ENCODE data around the gene NFE2L3. TPM values are rescaled to one million over a fixed set of nuclear protein-coding genes. Genes with fewer than 3 reads are reported as not detected.

The NFE2L3 gene
- total and polyA plus RNA-seq, 2 of the 8 experiments (the other 6 are each of a cell fraction or from before 2014, with no cell fraction given) = 64.9 to 76.5 TPM

DNA sequence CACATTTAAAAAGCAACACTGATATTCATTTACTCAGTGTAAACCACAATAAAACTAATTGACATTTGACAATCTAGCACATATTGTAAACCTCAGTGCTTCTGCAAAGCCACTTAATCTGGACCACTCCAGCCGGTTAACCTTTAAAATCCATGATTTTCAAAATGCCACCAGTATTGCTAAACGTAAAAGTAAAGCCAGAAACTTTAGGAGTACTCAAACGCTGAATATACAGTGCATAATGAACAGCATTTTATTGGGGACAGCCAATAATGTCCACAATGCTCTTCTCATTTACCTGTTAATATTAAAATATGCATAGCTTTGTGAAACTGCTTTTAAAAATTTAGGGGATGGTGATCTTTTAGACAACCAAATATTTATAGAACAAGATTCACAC, 37.7 kb downstream of the NFE2L3 start (continued):
- TF ChIP-seq SIN3A (conservative IDR thresholded peaks at IDR 0.05 in 1 of 2, IDR thresholded peaks at IDR 0.05 in 1 of 2; ENCODE audit: low read depth in 1 of 2, low read length in 2 of 2) = no peak
- peak; percentile 37 for TF ChIP-seq TAF7 (optimal IDR thresholded peaks at IDR 0.05; ENCODE audit: borderline replicate concordance, low read depth, low read length)
- TF ChIP-seq TAF1 (IDR thresholded peaks at IDR 0.05; ENCODE audit: low read depth, low read length) = no peak
- no peak for TF ChIP-seq PHF8 (conservative IDR thresholded peaks at IDR 0.05; ENCODE audit: low read depth, low read length)
- TF ChIP-seq YY1 (IDR thresholded peaks at IDR 0.05; ENCODE audit: low read depth, low read length) = no peak
- no peak for TF ChIP-seq SIX5 (IDR thresholded peaks at IDR 0.05; ENCODE audit: low read depth, low read length)
- no peak for TF ChIP-seq KDM5A (IDR thresholded peaks at IDR 0.05; ENCODE audit: low read length)
- TF ChIP-seq RBBP5 (IDR thresholded peaks at IDR 0.05; ENCODE audit: borderline replicate concordance, low read depth, low read length) = no peak
- no peak for TF ChIP-seq TBP (IDR thresholded peaks at IDR 0.05; ENCODE audit: low read depth, low read length)
